AG04449 (cell line): ENCODE measurements around the gene POMT1.

Experiments used
- CTCF ChIA-PET: fragments of 350-600 bp; formaldehyde crosslinking; extraction: SDS; loops from one replicate; lab custom pipeline; 2021; ENCODE audit warnings: antibody characterized with exemption; lab: Yijun Ruan, JAX
- POLR2A ChIA-PET: fragments of 400-600, 350-600 bp; formaldehyde crosslinking; extraction: SDS; loops from one replicate; lab custom pipeline; 2020; ENCODE audit warnings: antibody characterized with exemption, inconsistent platforms; lab: Yijun Ruan, JAX
- DNase-seq: peaks from one replicate; pipeline ENCODE4 v3.0.0-alpha.2; 2010; ENCODE audit warnings: low read depth, low spot score
- H3K4me3 ChIP-seq: 2 replicates; pipeline ENCODE4 v1.5.1; 2011; ENCODE audit warnings: low read depth, mild to moderate bottlenecking, control low read depth, low read length
- TF ChIP-seq, protein P1 (sequence below): IDR thresholded peaks from one replicate; pipeline ENCODE4 v1.5.1; 2011; ENCODE audit warnings: mild to moderate bottlenecking, moderate library complexity, low read length, control low read depth, inconsistent platforms; ENCODE audit not compliant: insufficient read depth; ENCODE audit errors: missing control alignments

Gene POMT1

DNA sequence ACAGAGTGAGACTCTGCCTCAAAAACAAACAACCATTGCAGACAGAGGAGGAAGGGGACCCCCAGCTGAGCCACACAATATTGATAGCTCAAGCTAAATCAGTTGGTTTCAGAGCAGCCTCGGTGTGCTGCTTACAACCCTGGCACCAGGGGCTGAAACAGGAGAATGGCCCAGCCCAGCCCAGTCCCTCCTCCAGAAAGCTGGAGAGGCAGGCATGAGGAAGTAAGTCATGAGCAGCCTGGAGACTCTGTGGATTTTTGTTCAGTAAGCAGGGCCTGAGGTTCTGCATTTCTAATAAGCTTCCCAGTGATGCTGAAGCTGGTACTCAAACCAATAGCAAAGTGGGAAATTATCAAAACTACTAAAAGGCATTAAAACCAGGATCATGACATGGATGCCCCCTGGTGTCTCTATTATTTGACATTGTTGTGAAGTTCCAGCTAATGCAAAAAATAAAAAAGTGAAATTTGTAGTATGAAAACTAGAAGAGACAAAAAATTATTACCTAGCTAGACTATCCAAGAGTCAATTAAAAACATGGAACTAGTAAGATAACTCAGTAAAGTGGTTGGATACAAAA is 56.8 kb downstream of the POMT1 start:
- ChIA-PET CTCF (interaction anchor here (0.6 to 1.3 kb wide), 3 partner anchors 32 to 613 kb away, joined by 3 to 4 read pairs (median 3); no protein-coding TSS in a partner anchor), POLR2A (no interaction called here)

GRCh38 chr9:131562032-131562959 is 59.6 kb downstream of the POMT1 start:
- no peak overlapping the region for H3K4me3 ChIP-seq
- CTCF ChIA-PET: interaction anchor here (0.8 to 2.1 kb wide), 3 partner anchors 25 to 180 kb away, joined by 3 to 5 read pairs (median 4); no protein-coding TSS in a partner anchor
- POLR2A ChIA-PET: no interaction called here
- TF ChIP-seq, protein P1, sequence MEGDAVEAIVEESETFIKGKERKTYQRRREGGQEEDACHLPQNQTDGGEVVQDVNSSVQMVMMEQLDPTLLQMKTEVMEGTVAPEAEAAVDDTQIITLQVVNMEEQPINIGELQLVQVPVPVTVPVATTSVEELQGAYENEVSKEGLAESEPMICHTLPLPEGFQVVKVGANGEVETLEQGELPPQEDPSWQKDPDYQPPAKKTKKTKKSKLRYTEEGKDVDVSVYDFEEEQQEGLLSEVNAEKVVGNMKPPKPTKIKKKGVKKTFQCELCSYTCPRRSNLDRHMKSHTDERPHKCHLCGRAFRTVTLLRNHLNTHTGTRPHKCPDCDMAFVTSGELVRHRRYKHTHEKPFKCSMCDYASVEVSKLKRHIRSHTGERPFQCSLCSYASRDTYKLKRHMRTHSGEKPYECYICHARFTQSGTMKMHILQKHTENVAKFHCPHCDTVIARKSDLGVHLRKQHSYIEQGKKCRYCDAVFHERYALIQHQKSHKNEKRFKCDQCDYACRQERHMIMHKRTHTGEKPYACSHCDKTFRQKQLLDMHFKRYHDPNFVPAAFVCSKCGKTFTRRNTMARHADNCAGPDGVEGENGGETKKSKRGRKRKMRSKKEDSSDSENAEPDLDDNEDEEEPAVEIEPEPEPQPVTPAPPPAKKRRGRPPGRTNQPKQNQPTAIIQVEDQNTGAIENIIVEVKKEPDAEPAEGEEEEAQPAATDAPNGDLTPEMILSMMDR: no peak
- no peak for DNase-seq

More for the DNA sequence above, 56.8 kb downstream of the POMT1 start:
- TF ChIP-seq, protein P1: no peak
- no peak for DNase-seq
- H3K4me3 ChIP-seq: no peak overlapping the region

DNA sequence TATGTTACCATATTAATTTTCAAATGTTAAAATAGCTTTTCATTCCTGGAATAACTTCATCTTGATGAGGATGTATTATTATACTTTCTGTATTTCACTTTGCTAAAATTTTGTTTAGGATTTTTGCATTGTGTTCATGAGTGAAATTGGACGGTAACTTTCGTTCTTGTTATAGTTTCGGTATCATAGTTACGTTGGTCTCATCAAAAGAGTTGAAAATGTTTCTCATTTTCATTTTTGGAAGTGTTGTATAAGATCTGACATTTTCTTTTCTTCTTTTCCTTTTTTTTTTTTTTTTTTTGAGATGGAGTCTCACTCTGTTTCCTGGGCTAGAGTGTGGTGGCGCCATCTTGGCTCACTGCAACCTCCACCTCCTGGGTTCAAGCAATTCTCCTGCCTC is 62.7 kb downstream of the POMT1 start:
- TF ChIP-seq, protein P1: no peak
- no peak for DNase-seq
- H3K4me3 ChIP-seq: no peak overlapping the region
- POLR2A ChIA-PET: no interaction called here
- CTCF ChIA-PET: interaction anchor here (0.9 to 1.8 kb wide), 2 partner anchors 12 to 174 kb away, joined by 3 to 7 read pairs; partner anchors contain the start of gene RAPGEF1

- ChIA-PET CTCF (interaction anchor here (0.9 to 1.8 kb wide), 2 partner anchors 11 to 174 kb away, joined by 3 to 7 read pairs; partner anchors contain the start of gene RAPGEF1), POLR2A (no interaction called here)
- H3K4me3 ChIP-seq: no peak overlapping the region
- no peak for DNase-seq
- TF ChIP-seq, protein P1: no peak
These were observed 63.4 kb downstream of the POMT1 start for GRCh38 chr9:131566158-131566557.

GRCh38 chr9:131567910-131568309 is 65.2 kb downstream of the POMT1 start:
- ChIA-PET POLR2A (no interaction called here), CTCF (no interaction called here)
- H3K4me3 ChIP-seq: no peak overlapping the region
- TF ChIP-seq, protein P1: no peak
- no peak for DNase-seq
